Left lung (tissue), 10 donors: ENCODE data around the gene ATP10B. TPM values are rescaled to one million over a fixed set of nuclear protein-coding genes. Genes with fewer than 3 reads are reported as not detected.

Experiments
- ATAC-seq: fragments of 200-7000 bp; cut with Tn5 transposase; one replicate; pipeline ENCODE4 v1.9.1; 2020; ENCODE audit warnings: moderate library complexity
- DNase-seq, 4 donors: peaks; one replicate each; pipeline ENCODE4 v3.0.0-alpha.2; 2013 to 2020
- H3K27ac ChIP-seq, 2 donors: fragments of 200-600 bp; sonication (generic) in 1 of 2; one replicate each; pipeline versions ENCODE4 v1.5.0 to v1.8.0; 2020 to 2021
- H3K27me3 ChIP-seq, 2 donors: fragments of 200-600 bp; sonication (generic) in 1 of 2; one replicate each; pipeline versions ENCODE4 v1.5.0 to v1.8.0; 2020 to 2021
- H3K36me3 ChIP-seq, 2 donors: fragments of 200-600 bp; sonication (generic) in 1 of 2; one replicate each; pipeline versions ENCODE4 v1.5.0 to v1.8.0; 2020 to 2021
- H3K4me1 ChIP-seq, 2 donors: fragments of 200-600 bp; one replicate each; pipeline ENCODE4 v1.8.0; 2021
- H3K4me3 ChIP-seq, 2 donors: fragments of 200-600 bp; sonication (generic) in 1 of 2; one replicate each; pipeline versions ENCODE4 v1.5.0 to v1.8.0; 2020 to 2021; ENCODE audit warnings: mild to moderate bottlenecking in 1 of 2
- H3K9me3 ChIP-seq, 2 donors: fragments of 200-600 bp; sonication (generic) in 1 of 2; one replicate each; pipeline versions ENCODE4 v1.5.0 to v1.8.0; 2020 to 2021
- intact Hi-C, 2 donors: fragments of 100-400 bp; cut with DNase I; formaldehyde crosslinking; loops; one replicate each; pipeline versions ENCODE4 v1.11.2 to v1.14.2; 2022
- polyA plus RNA-seq, 6 donors: library from polyadenylated mRNA; unstranded; fragments of 120-200 nt; gene quantifications; one replicate each; pipeline ENCODE4 v1.2.1, GENCODE V29; 2013; ENCODE audit not compliant: insufficient read length in 6 of 6
- total RNA-seq, 2 donors: library from RNA; stranded (reverse); fragmentation: NEBNext Ultra II Directional; extraction: Animal tissue kit (Norgen Biotek cat#: 25700); gene quantifications; one replicate each; pipeline ENCODE4 v1.2.1, GENCODE V29; 2021
- TF ChIP-seq, protein P1 (sequence below), 2 donors: fragments of 200-600 bp; sonication (generic) in 1 of 2; IDR thresholded peaks; one replicate each; pipeline versions ENCODE4 v1.5.0 to v1.8.0; 2021; ENCODE audit warnings: antibody characterized with exemption in 2 of 2
- donor health status: DM: no; HTN: yes; CAD: no.
- donor health status: DM: no; HTN: no; CAD: no.

ATP10B gene
- total and polyA plus RNA-seq, 8 donors, result 0.09 to 0.55 (median 0.37) TPM

GRCh38 chr5:160805376-160805775 lies 46.6 kb downstream of the ATP10B start:
- no peaks in the 10 kb centered on the region for H3K4me1 ChIP-seq
- no peak overlapping the region for H3K27ac ChIP-seq
- DNase-seq (no peak), ATAC-seq (no peak)
- no peaks in the 10 kb centered on the region for H3K36me3 ChIP-seq
- intact Hi-C loops, result no loop called here
- TF ChIP-seq, protein P1, sequence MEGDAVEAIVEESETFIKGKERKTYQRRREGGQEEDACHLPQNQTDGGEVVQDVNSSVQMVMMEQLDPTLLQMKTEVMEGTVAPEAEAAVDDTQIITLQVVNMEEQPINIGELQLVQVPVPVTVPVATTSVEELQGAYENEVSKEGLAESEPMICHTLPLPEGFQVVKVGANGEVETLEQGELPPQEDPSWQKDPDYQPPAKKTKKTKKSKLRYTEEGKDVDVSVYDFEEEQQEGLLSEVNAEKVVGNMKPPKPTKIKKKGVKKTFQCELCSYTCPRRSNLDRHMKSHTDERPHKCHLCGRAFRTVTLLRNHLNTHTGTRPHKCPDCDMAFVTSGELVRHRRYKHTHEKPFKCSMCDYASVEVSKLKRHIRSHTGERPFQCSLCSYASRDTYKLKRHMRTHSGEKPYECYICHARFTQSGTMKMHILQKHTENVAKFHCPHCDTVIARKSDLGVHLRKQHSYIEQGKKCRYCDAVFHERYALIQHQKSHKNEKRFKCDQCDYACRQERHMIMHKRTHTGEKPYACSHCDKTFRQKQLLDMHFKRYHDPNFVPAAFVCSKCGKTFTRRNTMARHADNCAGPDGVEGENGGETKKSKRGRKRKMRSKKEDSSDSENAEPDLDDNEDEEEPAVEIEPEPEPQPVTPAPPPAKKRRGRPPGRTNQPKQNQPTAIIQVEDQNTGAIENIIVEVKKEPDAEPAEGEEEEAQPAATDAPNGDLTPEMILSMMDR (IDR thresholded peaks at IDR 0.05), result no peak
- H3K4me3 ChIP-seq, result no peak overlapping the region
- no peaks in the 10 kb centered on the region for H3K27me3 ChIP-seq
- no peaks in the 10 kb centered on the region for H3K9me3 ChIP-seq

DNA sequence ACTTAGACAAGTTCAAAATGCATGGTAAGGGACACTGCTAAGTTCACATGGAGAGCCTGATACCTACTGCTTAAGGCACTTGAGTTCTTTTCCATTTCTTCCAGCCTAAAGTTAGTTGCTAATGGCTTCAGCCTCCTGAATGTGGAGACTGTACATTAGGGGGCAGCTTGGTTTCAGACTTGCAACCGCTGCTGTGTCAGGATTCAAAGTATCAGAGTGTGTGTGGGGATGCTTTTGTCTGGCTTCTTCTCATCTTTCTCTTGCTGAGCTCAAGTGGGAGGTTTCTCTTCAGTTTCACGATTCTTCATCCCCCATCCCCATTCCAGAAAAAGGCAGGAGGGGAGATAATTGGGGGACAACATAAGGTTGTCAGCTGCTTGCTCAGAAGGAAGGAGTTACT lies 49.4 kb downstream of the ATP10B start:
- ATAC-seq, result peak; percentile 39

DNA sequence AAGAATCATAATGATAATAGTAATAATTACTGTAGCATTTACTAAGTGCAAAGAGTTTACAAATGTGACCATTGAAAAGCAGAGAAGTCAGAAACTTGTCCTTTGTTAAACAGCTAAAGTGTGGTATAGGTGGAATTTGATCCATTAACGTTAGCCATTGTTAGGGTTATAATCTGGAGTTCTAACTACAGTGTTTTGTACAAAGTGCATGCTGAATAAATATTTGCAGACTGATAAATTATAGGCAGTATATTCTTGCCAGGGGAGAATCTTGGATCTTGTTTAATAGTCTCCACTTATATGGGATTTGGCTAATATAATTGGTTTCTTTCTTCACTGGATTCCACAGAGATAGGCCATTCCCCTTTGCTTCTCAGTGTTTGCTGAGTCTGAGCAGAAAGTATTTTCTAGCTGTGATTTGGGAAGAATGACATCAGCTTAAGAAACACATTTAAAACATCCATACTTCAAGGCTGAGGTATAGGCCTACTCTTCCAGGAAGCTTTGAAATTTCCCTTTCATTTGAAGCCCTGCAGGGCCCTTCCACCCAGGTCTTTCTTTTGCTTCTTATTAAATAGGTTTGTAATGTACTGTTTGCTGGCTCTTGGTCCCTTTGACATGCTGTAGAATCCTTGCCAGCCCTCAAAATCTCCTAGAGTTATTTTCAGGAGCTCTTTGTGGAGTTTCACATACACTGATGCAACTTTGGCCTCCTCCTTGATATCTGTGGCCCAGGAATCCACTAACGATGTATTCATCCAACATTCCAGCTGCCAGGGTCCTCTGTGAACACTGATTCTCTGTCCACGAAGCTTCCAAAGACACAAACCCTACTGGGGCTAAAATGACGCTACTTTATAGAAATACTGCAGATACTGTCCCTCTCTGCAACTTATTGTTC lies 51.4 kb downstream of the ATP10B start:
- H3K36me3 ChIP-seq, result no peaks in the 10 kb centered on the region
- no peaks in the 10 kb centered on the region for H3K4me1 ChIP-seq
- intact Hi-C loops, result no loop called here
- ATAC-seq (no peak), DNase-seq (peak in 1 of 4 donors; percentile 24)
- TF ChIP-seq, protein P1 (IDR thresholded peaks at IDR 0.05), result no peak
- H3K27ac ChIP-seq, result no peak overlapping the region
- H3K9me3 ChIP-seq, result no peaks in the 10 kb centered on the region
- H3K27me3 ChIP-seq, result no peaks in the 10 kb centered on the region
- no peak overlapping the region for H3K4me3 ChIP-seq

More for the DNA sequence above, 49.4 kb downstream of the ATP10B start:
- DNase-seq, result peak in 1 of 4 donors; percentile 51
- intact Hi-C loops, result no loop called here
- Histone ChIP-seq H3K4me3 (no peak overlapping the region), H3K27ac (no peak overlapping the region), H3K4me1 (no peaks in the 10 kb centered on the region), H3K27me3 (no peaks in the 10 kb centered on the region), H3K9me3 (no peaks in the 10 kb centered on the region), H3K36me3 (no peaks in the 10 kb centered on the region)
- TF ChIP-seq, protein P1 (IDR thresholded peaks at IDR 0.05), result no peak

GRCh38 chr5:160799184-160799583 lies 52.8 kb downstream of the ATP10B start:
- H3K27me3 ChIP-seq, result no peaks in the 10 kb centered on the region
- H3K4me1 ChIP-seq, result no peaks in the 10 kb centered on the region
- no peaks in the 10 kb centered on the region for H3K36me3 ChIP-seq
- ATAC-seq (peak; percentile 92), DNase-seq (peak in 1 of 4 donors; percentile 40)
- no peaks in the 10 kb centered on the region for H3K9me3 ChIP-seq
- TF ChIP-seq, protein P1 (IDR thresholded peaks at IDR 0.05), result no peak
- H3K4me3 ChIP-seq, result no peak overlapping the region
- intact Hi-C loops, result no loop called here
- no peak overlapping the region for H3K27ac ChIP-seq

GRCh38 chr5:160797020-160797419 lies 55.0 kb downstream of the ATP10B start:
- H3K4me3 ChIP-seq, result no peak overlapping the region
- no peak for DNase-seq

More at GRCh38 chr5:160797020-160797419, 55.0 kb downstream of the ATP10B start:
- no peaks in the 10 kb centered on the region for H3K4me1 ChIP-seq
- no peak for ATAC-seq
- H3K36me3 ChIP-seq, result no peaks in the 10 kb centered on the region
- H3K9me3 ChIP-seq, result no peaks in the 10 kb centered on the region
- H3K27me3 ChIP-seq, result no peaks in the 10 kb centered on the region
- H3K27ac ChIP-seq, result no peak overlapping the region
- intact Hi-C loops, result no loop called here
- TF ChIP-seq, protein P1 (IDR thresholded peaks at IDR 0.05), result no peak
